HepG2 (cell line): ENCODE results near the gene NEURL1.

Source experiments
- CREM ChIP-seq, 2 experiments: sonication (generic) in 1 of 2; formaldehyde crosslinking in 1 of 2; IDR thresholded peaks; 2 replicates each; pipeline versions ENCODE4 v1.4.0 to v1.6.1; 2016 to 2020; ENCODE audit warnings: antibody characterized with exemption in 1 of 2, mild to moderate bottlenecking in 1 of 2, missing genetic modification reagents in 1 of 2
- MAX ChIP-seq: IDR thresholded peaks from 2 replicates; pipeline ENCODE4 v1.6.1; 2012; ENCODE audit warnings: inconsistent platforms
- NR2C2 ChIP-seq: sonication (generic); formaldehyde crosslinking; IDR thresholded peaks from 2 replicates; pipeline ENCODE4 v1.4.0; 2020; ENCODE audit warnings: missing genetic modification reagents, mild to moderate bottlenecking, moderate library complexity, borderline replicate concordance
- YY1 ChIP-seq: IDR thresholded peaks from 2 replicates; pipeline ENCODE4 v1.6.1; 2011; ENCODE audit warnings: low read length, low read depth, moderate library complexity, mild to moderate bottlenecking; ENCODE audit not compliant: insufficient read depth, insufficient replicate concordance
- ZNF10 ChIP-seq: sonication (generic); formaldehyde crosslinking; IDR thresholded peaks from 2 replicates; pipeline ENCODE4 v1.4.0; 2020; ENCODE audit warnings: mild to moderate bottlenecking, low read depth, missing genetic modification reagents, borderline replicate concordance
- ZNF225 ChIP-seq: sonication (generic); formaldehyde crosslinking; IDR thresholded peaks from 2 replicates; pipeline ENCODE4 v1.4.0; 2020; ENCODE audit warnings: mild to moderate bottlenecking, missing genetic modification reagents
- ZNF274 ChIP-seq: sonication (generic); formaldehyde crosslinking; IDR thresholded peaks from 2 replicates; pipeline ENCODE4 v1.5.1; 2020; ENCODE audit warnings: mild to moderate bottlenecking, missing genetic modification reagents

- TF ChIP-seq ZNF274 (CRISPR knock-in tag) (no peak), ZNF10 (no peak), YY1 (no peak), ZNF225 (no peak), CREM (IDR thresholded peaks at IDR 0.05) (no peak), CREM (CRISPR knock-in tag; IDR thresholded peaks at IDR 0.05) (no peak), MAX (no peak), NR2C2 (CRISPR knock-in tag) (no peak)
These were observed 59.6 kb downstream of the NEURL1 start for GRCh38 chr10:103552856-103553742.
